ENCODE results near the gene MYO10.
"Not testable (repeated sequence)": the region's sequence is repeated elsewhere in the genome, so short reads cannot be mapped to it uniquely, and the experiment has no call there.

MYO10 gene

GRCh38 chr5:16754086-16754485 lies 182.0 kb downstream of the MYO10 start:
- H3K27ac ChIP-seq, result no peak overlapping the region
- TF ChIP-seq ZFX (IDR thresholded peaks at IDR 0.05), result no peak
- TF ChIP-seq CTCF (conservative IDR thresholded peaks at IDR 0.05), result no peak

- TF ChIP-seq CTCF (conservative IDR thresholded peaks at IDR 0.05) (no peak), ZFX (IDR thresholded peaks at IDR 0.05) (no peak)
- no peak overlapping the region for H3K27ac ChIP-seq
These were observed 185.6 kb downstream of the MYO10 start for GRCh38 chr5:16750445-16750844.

GRCh38 chr5:16749626-16750025 lies 186.5 kb downstream of the MYO10 start:
- TF ChIP-seq ZFX (IDR thresholded peaks at IDR 0.05) (no peak), CTCF (conservative IDR thresholded peaks at IDR 0.05) (no peak)
- no peak overlapping the region for H3K27ac ChIP-seq

DNA sequence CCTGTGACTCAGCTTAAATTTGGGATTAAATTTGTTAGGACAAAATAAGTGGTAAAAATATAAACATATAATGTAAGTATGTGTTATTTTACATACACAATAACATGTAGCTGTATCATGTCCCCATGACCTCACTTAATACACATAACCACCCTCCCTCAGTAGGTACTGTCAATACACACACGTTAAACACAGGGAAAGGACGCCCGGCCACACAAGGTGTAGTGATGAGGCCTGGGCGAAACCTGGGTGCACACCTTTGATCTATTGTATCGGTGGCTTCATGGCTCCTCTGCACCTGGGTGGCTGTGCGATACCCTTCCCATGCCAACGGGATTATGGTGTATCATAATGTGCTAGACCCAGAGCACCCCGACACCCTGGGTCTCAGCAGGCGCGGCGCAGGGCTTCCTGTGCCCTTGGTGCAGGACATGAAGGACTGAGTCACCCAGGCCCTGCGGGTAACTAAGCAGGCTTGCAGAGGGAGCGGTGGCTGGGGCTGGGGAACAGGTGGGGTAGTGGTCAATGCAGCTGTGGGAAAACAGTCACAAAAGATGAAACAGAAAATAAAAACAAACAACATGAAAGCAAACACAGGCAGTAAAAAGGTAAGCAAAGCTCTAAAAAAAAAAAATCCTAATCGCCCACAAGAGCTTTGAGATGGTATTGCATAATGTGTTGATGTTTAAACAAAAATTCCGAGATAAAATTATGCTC lies 191.8 kb downstream of the MYO10 start:
- H3K27ac ChIP-seq, result no peak overlapping the region
- TF ChIP-seq ZFX (IDR thresholded peaks at IDR 0.05) (no peak), CTCF (conservative IDR thresholded peaks at IDR 0.05) (no peak)

DNA sequence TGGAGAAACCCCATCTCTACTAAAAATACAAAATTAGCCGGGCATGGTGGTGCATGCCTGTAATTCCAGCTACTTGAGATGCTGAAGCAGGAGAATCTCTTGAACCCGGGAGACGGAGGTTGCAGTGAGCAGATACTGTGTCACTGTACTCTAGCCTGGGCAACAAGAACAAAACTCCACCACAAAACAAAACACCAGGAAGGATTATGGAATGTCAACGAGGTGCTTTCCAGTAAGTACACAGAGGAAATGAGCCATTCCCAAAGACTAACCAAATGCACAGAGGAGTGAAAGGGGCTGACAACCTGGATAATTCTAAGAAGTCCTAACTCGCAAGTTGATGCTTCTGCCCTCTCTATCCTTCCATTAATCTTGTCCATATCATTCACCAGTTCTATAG lies 193.2 kb downstream of the MYO10 start:
- no peak for TF ChIP-seq CTCF (conservative IDR thresholded peaks at IDR 0.05)
- TF ChIP-seq ZFX (IDR thresholded peaks at IDR 0.05), result no peak
- no peak overlapping the region for H3K27ac ChIP-seq

DNA sequence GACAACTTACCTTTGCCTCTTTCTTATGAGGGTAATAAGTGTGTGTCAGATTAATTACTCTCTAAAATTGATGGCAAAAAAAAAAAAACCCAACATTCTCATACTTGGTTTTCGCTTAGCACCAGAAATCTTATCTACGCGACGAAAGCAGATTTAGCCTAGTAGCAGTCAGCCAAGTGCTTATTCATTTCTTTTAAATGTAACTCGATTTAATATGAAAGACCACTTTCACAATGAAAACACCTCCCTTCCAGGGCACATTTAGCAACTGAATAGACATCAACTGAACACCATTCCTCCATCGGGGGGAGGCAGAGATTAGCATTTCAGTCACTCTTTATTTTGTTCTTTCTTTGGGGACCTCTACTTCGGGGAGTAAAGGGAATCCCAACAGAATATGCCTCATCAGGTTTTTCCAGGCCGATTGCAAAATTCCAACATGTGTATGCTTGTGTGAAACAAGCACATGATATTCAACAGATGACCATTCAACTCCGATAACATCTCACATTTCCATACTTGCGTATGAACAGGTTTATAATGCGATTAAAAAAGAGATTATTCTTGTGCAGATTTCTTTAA lies 195.2 kb downstream of the MYO10 start:
- H3K27ac ChIP-seq, result no peak overlapping the region
- TF ChIP-seq ZFX (IDR thresholded peaks at IDR 0.05) (no peak), CTCF (conservative IDR thresholded peaks at IDR 0.05) (no peak; the same call in 1 of the 2 replicates)

DNA sequence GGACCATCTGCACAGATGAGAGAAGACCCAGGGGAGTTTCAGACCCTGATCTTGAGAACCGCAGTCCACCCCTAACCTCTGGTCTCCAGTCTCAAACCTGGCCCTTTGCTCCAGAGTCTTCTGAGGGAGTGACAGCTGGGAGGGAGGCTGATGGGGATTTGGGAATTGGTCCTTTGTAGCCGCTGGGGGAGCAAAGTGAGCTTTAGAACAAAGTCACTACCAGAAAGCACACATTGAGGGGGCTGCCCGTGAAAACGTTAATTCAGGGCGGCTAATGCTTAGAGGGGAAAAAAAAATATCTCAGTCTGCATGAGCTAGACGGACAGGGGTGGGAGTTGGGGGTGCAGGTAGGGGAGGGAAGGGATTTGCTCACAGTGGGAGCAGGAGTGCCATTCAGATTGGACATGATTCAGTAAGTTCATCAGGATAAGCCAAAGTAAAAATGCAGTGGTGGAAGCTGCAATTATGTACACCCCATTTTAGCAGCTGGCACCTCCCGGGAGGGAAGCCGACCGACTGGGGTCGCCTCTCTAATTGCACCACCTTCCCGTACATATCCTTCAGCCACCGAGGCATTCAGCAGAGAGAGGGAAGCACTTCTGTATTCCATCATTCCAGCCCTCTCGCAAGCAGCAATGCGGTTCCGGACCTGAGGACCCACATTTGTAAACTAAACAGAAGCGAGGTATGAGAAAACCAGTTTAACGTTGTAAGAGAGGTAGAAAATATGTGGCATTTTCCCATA lies 195.8 kb downstream of the MYO10 start:
- H3K27ac ChIP-seq, result no peak overlapping the region
- TF ChIP-seq ZFX (IDR thresholded peaks at IDR 0.05) (no peak), CTCF (conservative IDR thresholded peaks at IDR 0.05) (no peak)

DNA sequence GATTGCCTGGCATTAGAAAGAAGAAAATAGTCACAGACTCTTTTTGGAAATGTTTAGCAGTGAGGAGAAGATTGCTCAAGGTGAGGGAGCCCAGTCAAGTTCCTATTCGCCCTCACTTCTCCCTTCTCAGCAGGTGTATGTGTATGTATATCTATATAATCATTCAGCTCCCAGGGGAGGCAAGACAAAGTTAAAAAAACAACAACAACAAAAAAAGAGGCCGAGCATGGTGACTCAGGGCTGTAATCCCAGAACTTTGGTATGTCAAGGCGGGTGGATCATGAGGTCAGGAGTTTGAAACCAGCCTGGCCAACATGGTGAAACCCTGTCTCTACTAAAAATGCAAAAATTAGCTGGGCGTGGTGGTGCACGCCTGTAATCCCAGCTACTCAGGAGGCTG lies 197.7 kb downstream of the MYO10 start:
- not testable (repeated sequence) for H3K27ac ChIP-seq

All from C4-2B (cell line).